Activated CD8-positive, alpha-beta memory T cell treated with anti-CD3 and anti-CD28 coated beads for 36 hours (primary cell): ENCODE data around the gene NOS1AP. TPM values are rescaled to one million over a fixed set of nuclear protein-coding genes. Genes with fewer than 3 reads are reported as not detected.
"Not testable (repeated sequence)": the region's sequence is repeated elsewhere in the genome, so short reads cannot be mapped to it uniquely, and the experiment has no call there.

Source experiments
- CTCF ChIA-PET: fragments of 350-600 bp; sonication (Branson Sonifier 250); formaldehyde crosslinking; loops from one replicate; lab custom pipeline; 2021; ENCODE audit warnings: antibody characterized with exemption; lab: Charles Lee
- POLR2A ChIA-PET: fragments of 350-600 bp; sonication (Branson Sonifier 250); formaldehyde crosslinking; loops from one replicate; lab custom pipeline; 2021; ENCODE audit warnings: antibody characterized with exemption; lab: Charles Lee
- total RNA-seq, 2 experiments: library from RNA; stranded (reverse); gene quantifications; one replicate each; pipeline ENCODE4 v1.2.3, GENCODE V29; 2021

NOS1AP gene
- total RNA-seq, 2 experiments from 2014 or later, result 0.04 to 0.13 TPM

GRCh38 chr1:162055062-162055461 lies 14.4 kb upstream of the NOS1AP start:
- POLR2A ChIA-PET, result no interaction called here
- CTCF ChIA-PET, result no interaction called here

- ChIA-PET POLR2A (no interaction called here), CTCF (interaction anchor here (0.6 to 1.4 kb wide), 7 partner anchors 13 to 564 kb away, joined by 3 to 6 read pairs (median 3); partner anchors contain the start of gene NOS1AP)
Observed at GRCh38 chr1:162056043-162056442, 13.4 kb upstream of the NOS1AP start.

- ChIA-PET POLR2A (no interaction called here), CTCF (interaction anchor here (0.6 to 1.4 kb wide), 6 partner anchors 12 to 351 kb away, joined by 3 to 4 read pairs (median 3); partner anchors contain the start of gene NOS1AP)
Observed at GRCh38 chr1:162056579-162056978, 12.9 kb upstream of the NOS1AP start.

- ChIA-PET CTCF (no interaction called here), POLR2A (no interaction called here)
Observed at GRCh38 chr1:162059721-162060120, 9.8 kb upstream of the NOS1AP start.

- CTCF ChIA-PET, result no interaction called here
- POLR2A ChIA-PET, result no interaction called here
Observed at GRCh38 chr1:162060314-162060713, 9.2 kb upstream of the NOS1AP start.

- POLR2A ChIA-PET, result no interaction called here
- CTCF ChIA-PET, result no interaction called here
Observed at GRCh38 chr1:162062542-162063015, 6.9 kb upstream of the NOS1AP start.

GRCh38 chr1:162065016-162065415 lies 4.5 kb upstream of the NOS1AP start:
- CTCF ChIA-PET, result no interaction called here
- POLR2A ChIA-PET, result no interaction called here

- POLR2A ChIA-PET, CTCF ChIA-PET: not testable (repeated sequence)
Observed at GRCh38 chr1:162066836-162067235, 2.7 kb upstream of the NOS1AP start.

GRCh38 chr1:162067466-162067865 lies 2.0 kb upstream of the NOS1AP start:
- ChIA-PET POLR2A (no interaction called here), CTCF (no interaction called here)

GRCh38 chr1:162068301-162068700 lies 1.2 kb upstream of the NOS1AP start:
- POLR2A ChIA-PET, result no interaction called here

GRCh38 chr1:162070094-162070748 lies 730 bp downstream of the NOS1AP start:
- ChIA-PET POLR2A (no interaction called here), CTCF (interaction anchor here (0.7 kb wide), 1 partner anchor 46 kb away, joined by 3 read pairs; the partner anchor contains the start of gene OLFML2B)

More at GRCh38 chr1:162068301-162068700, 1.2 kb upstream of the NOS1AP start:
- CTCF ChIA-PET, result interaction anchor here (1.3 kb wide), 1 partner anchor 12 kb away, joined by 3 read pairs; no protein-coding TSS in a partner anchor

- ChIA-PET CTCF (interaction anchor here (0.7 kb wide), 1 partner anchor 47 kb away, joined by 3 read pairs; the partner anchor contains the start of gene OLFML2B), POLR2A (no interaction called here)
Observed at GRCh38 chr1:162070825-162071224, 1.3 kb downstream of the NOS1AP start.

- CTCF ChIA-PET, result interaction anchor here (0.5 kb wide), 1 partner anchor 74 kb away, joined by 3 read pairs; no protein-coding TSS in a partner anchor
Observed at GRCh38 chr1:162072740-162073139, 3.2 kb downstream of the NOS1AP start.

GRCh38 chr1:162074276-162075005 lies 5.0 kb downstream of the NOS1AP start:
- POLR2A ChIA-PET, result no interaction called here

More at GRCh38 chr1:162072740-162073139, 3.2 kb downstream of the NOS1AP start:
- POLR2A ChIA-PET, result no interaction called here

GRCh38 chr1:162075862-162076261 lies 6.4 kb downstream of the NOS1AP start:
- CTCF ChIA-PET, result no interaction called here
- POLR2A ChIA-PET, result no interaction called here

More at GRCh38 chr1:162074276-162075005, 5.0 kb downstream of the NOS1AP start:
- CTCF ChIA-PET, result no interaction called here

- CTCF ChIA-PET, result no interaction called here
Observed at GRCh38 chr1:162077648-162078299, 8.3 kb downstream of the NOS1AP start.

GRCh38 chr1:162079030-162079429 lies 9.5 kb downstream of the NOS1AP start:
- ChIA-PET CTCF (no interaction called here), POLR2A (no interaction called here)

More at GRCh38 chr1:162077648-162078299, 8.3 kb downstream of the NOS1AP start:
- POLR2A ChIA-PET, result no interaction called here

- POLR2A ChIA-PET, result no interaction called here
Observed at GRCh38 chr1:162080472-162081015, 11.1 kb downstream of the NOS1AP start.

GRCh38 chr1:162081316-162081715 lies 11.8 kb downstream of the NOS1AP start:
- POLR2A ChIA-PET, result no interaction called here
- CTCF ChIA-PET, result no interaction called here

More at GRCh38 chr1:162080472-162081015, 11.1 kb downstream of the NOS1AP start:
- CTCF ChIA-PET, result no interaction called here
